ENCODE data around the gene LAMA2. TPM values are rescaled to one million over a fixed set of nuclear protein-coding genes. Genes with fewer than 3 reads are reported as not detected.
A peak's percentile ranks its signal among the peaks of the same experiment; 100 is the strongest.

LAMA2 gene
- total RNA-seq, 2 donors from 2014 or later = 120 to 125 TPM

- intact Hi-C loops (cut with DNase I) = no loop called here
- DNase-seq (no peak), ATAC-seq (no peak)
These were observed 107.4 kb downstream of the LAMA2 start for GRCh38 chr6:128990360-128990759.

GRCh38 chr6:128990915-128991314 lies 108.0 kb downstream of the LAMA2 start:
- DNase-seq = no peak
- ATAC-seq = no peak
- intact Hi-C loops (cut with DNase I) = no loop called here

- ATAC-seq (no peak), DNase-seq (no peak)
- intact Hi-C loops (cut with DNase I) = no loop called here
These were observed 110.2 kb downstream of the LAMA2 start for GRCh38 chr6:128993166-128993565.

GRCh38 chr6:128997880-128998279 lies 114.9 kb downstream of the LAMA2 start:
- no peak for DNase-seq
- intact Hi-C loops (cut with DNase I) = no loop called here
- no peak for ATAC-seq

DNA sequence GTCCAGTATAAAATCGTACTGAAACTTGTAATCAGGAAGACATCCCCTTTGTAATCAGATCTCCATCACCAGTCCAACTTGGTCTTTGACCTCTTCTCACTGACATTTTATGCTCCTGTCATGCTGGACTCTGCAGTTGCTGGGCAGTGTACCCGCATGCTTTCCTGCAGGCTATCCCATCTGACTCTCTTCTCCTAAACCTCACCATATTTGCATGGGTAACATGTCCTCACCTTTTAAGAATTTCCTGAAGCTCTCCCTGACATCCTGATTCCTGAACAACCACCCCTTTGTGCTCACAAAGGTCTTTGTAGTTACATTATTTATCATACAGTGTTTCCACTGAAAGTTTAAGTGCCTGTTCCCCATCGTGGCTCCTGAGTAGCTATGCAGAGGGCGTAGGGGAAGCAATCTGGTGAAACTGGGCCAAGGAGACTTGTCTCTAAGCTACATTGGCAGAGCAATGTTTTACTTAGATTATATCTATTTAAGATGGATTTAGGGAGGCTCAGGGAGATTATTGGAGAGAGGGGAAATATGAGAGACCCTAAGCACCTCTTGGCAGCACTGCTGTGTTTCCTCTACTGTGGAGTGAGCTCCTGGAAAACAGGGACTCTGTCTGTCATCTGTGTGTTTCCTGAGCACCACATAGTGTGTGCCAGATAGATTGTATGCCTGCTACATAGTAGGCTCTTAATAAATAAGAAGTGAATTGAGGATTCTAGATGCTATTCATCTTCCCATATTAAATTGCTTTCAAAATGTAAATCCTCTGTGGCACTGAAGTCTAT lies 124.0 kb downstream of the LAMA2 start:
- ATAC-seq = peak; percentile 15 to 21
- no peak for DNase-seq
- intact Hi-C loops (cut with DNase I) = no loop called here

- ATAC-seq (no peak), DNase-seq (no peak)
- intact Hi-C loops (cut with DNase I) = no loop called here
These were observed 124.9 kb downstream of the LAMA2 start for GRCh38 chr6:129007701-129008373.

GRCh38 chr6:129008591-129008990 lies 125.7 kb downstream of the LAMA2 start:
- intact Hi-C loops (cut with DNase I) = no loop called here
- ATAC-seq = no peak

GRCh38 chr6:129009851-129010250 lies 126.9 kb downstream of the LAMA2 start:
- no peak for ATAC-seq
- no peak for DNase-seq
- intact Hi-C loops (cut with DNase I) = no loop called here

More at GRCh38 chr6:129008591-129008990, 125.7 kb downstream of the LAMA2 start:
- DNase-seq = no peak

- DNase-seq (no peak), ATAC-seq (no peak)
- intact Hi-C loops (cut with DNase I) = no loop called here
These were observed 131.4 kb downstream of the LAMA2 start for GRCh38 chr6:129014302-129014701.

GRCh38 chr6:129015721-129016120 lies 132.8 kb downstream of the LAMA2 start:
- intact Hi-C loops (cut with DNase I) = no loop called here
- DNase-seq (no peak), ATAC-seq (no peak)

GRCh38 chr6:129016844-129017243 lies 133.9 kb downstream of the LAMA2 start:
- DNase-seq (no peak), ATAC-seq (no peak)
- intact Hi-C loops (cut with DNase I) = no loop called here

- DNase-seq (no peak), ATAC-seq (no peak)
- intact Hi-C loops (cut with DNase I) = no loop called here
These were observed 139.1 kb downstream of the LAMA2 start for GRCh38 chr6:129022011-129022553.

GRCh38 chr6:129026601-129027000 lies 143.7 kb downstream of the LAMA2 start:
- ATAC-seq = no peak
- intact Hi-C loops (cut with DNase I) = no loop called here
- DNase-seq = no peak

DNA sequence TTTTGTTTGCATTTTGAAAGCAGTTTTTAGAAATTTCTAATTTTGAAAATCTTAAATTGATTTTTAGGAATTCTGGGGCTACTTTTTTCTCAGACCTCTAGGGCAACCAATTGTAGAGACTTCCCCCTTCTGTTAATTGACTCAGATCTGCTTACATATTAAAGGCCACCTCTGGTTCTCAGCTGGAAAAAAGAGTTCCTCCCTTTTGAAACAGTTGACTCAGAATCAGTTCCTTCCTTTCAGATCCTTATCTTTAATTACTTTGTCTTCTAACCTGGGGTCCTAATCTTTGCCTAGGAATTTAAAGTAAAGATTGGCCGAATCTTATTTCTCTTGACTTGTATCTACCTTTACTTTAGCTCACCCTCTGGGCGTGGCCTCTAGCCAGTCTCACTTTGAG lies 146.8 kb downstream of the LAMA2 start:
- no peak for ATAC-seq
- intact Hi-C loops (cut with DNase I) = no loop called here
- no peak for DNase-seq

DNA sequence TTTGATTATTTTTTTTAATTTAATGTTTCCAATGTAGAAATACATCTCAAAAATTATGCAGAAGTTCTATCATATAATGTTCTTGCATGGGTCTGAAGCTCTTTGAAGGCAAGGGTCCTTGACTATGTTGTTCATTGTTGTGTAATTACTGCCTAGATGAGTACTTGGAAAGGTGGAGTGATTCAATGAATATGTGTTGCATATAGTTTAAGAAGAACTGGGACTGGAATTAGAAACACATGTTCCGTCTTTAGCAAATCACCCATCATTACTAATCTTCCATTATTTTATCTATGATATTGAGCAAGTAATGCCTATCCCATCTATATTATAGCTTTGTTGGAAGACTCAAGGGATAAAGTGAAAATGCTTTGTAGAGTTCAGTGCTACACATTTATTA lies 147.3 kb downstream of the LAMA2 start:
- DNase-seq (no peak), ATAC-seq (no peak)
- intact Hi-C loops (cut with DNase I) = no loop called here

DNA sequence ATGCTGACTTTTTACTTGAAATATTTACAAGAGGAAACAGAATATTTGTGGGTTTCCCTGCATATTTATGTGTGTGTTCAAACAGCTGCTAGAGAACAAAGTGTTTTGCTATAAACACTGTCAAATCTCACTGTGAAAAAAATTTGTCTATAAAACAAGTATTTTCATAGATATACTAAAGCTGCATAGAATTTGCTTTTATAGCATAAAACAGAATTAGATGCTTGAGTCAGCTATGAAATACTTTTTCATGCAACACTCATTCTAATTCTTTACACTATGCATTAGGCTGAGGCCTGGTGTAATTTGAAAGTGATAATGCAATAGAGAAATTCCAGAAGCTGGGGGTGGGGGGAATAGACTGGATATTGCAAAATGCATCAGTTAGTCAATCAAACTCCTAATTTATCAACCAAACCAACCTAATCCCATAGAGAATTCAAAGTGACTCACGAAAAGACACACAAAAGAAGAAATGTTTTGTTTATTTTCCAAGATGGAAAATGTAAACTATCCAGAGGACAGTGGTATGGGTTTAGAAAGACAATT lies 148.2 kb downstream of the LAMA2 start:
- DNase-seq = no peak
- ATAC-seq = no peak
- intact Hi-C loops (cut with DNase I) = no loop called here

GRCh38 chr6:129032602-129033001 lies 149.7 kb downstream of the LAMA2 start:
- ATAC-seq (peak in 1 of 2 donors; percentile 39), DNase-seq (no peak)
- intact Hi-C loops (cut with DNase I) = no loop called here

- intact Hi-C loops (cut with DNase I) = no loop called here
- ATAC-seq = no peak
These were observed 150.2 kb downstream of the LAMA2 start for GRCh38 chr6:129033180-129033579.

GRCh38 chr6:129033581-129033980 lies 150.6 kb downstream of the LAMA2 start:
- intact Hi-C loops (cut with DNase I) = no loop called here
- DNase-seq (no peak), ATAC-seq (no peak)

More at GRCh38 chr6:129033180-129033579, 150.2 kb downstream of the LAMA2 start:
- DNase-seq = no peak

DNA sequence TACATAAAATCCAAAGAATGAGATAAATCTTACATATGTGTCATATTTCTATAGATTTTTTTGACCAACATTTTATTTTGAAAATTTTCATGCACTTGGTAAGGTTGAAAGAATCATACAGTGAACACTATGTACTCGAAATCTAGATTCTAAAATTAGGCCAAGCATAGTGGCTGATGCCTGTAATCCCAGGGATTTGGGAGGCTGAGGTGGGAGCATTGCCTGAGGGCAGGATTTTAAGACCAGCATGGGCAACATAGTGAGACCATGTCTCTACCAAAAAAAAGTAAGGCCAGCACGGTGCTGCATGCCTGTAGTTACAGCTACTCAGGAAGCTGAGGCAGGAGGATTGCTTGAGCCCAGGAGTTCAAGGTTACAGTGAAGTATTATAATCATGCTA lies 158.6 kb downstream of the LAMA2 start:
- DNase-seq (no peak), ATAC-seq (peak in 1 of 2 donors; percentile 30)
- intact Hi-C loops (cut with DNase I) = no loop called here
